DOHH2 (cell line): ENCODE data around the gene FAM174A.

Source experiments
- H3F3A ChIP-seq: fragments of 200-600 bp; sonication (generic), shearing (Covaris generic); 2 replicates; pipeline ENCODE4 v1.6.0; 2016; ENCODE audit warnings: antibody characterized with exemption, mild to moderate bottlenecking; ENCODE audit not compliant: control insufficient read depth, insufficient read depth
- H3K27ac ChIP-seq: fragments of 200-600 bp; sonication (generic); 2 replicates; pipeline ENCODE4 v1.5.1; 2014; ENCODE audit warnings: low read depth, mild to moderate bottlenecking, low read length, moderate library complexity
- H3K27me3 ChIP-seq: fragments of 200-600 bp; sonication (generic); 2 replicates; pipeline ENCODE4 v1.6.1; 2014; ENCODE audit warnings: mild to moderate bottlenecking, low read length, mixed read lengths; ENCODE audit not compliant: control insufficient read depth
- H3K36me3 ChIP-seq: fragments of 200-600 bp; sonication (generic); 2 replicates; pipeline ENCODE4 v1.6.1; 2014; ENCODE audit warnings: mild to moderate bottlenecking, low read length, moderate library complexity, mixed read lengths; ENCODE audit not compliant: control insufficient read depth
- H3K4me1 ChIP-seq: fragments of 200-600 bp; sonication (generic); 2 replicates; pipeline ENCODE4 v1.6.1; 2014; ENCODE audit warnings: mild to moderate bottlenecking, low read length, mixed read lengths; ENCODE audit not compliant: control insufficient read depth
- H3K4me2 ChIP-seq: fragments of 200-600 bp; sonication (generic); 2 replicates; pipeline ENCODE4 v1.6.0; 2014; ENCODE audit warnings: mild to moderate bottlenecking, low read length, moderate library complexity
- H3K4me3 ChIP-seq: fragments of 200-600 bp; sonication (generic); 2 replicates; pipeline ENCODE4 v1.5.1; 2014; ENCODE audit warnings: mild to moderate bottlenecking, low read length, mixed read lengths
- H3K79me2 ChIP-seq: fragments of 200-600 bp; sonication (generic); 2 replicates; pipeline ENCODE4 v1.6.1; 2014; ENCODE audit warnings: mild to moderate bottlenecking, low read length, mixed read lengths; ENCODE audit not compliant: control insufficient read depth
- H3K9me2 ChIP-seq: fragments of 200-600 bp; sonication (generic); replicated peaks from 2 replicates; pipeline ENCODE4 v1.6.1; 2014; ENCODE audit warnings: mild to moderate bottlenecking, low read length, mixed read lengths; ENCODE audit not compliant: control insufficient read depth
- H3K9me3 ChIP-seq: fragments of 200-600 bp; sonication (generic); 2 replicates; pipeline ENCODE4 v1.6.1; 2014; ENCODE audit warnings: antibody characterized with exemption, low read length, mixed read lengths; ENCODE audit not compliant: control insufficient read depth, insufficient read depth
- H4K20me1 ChIP-seq: fragments of 200-600 bp; sonication (generic); 2 replicates; pipeline ENCODE4 v1.6.0; 2014; ENCODE audit warnings: low read depth, mild to moderate bottlenecking, antibody characterized with exemption, low read length, moderate library complexity; ENCODE audit not compliant: control insufficient read depth, insufficient read depth
- EZH2phosphoT487 ChIP-seq: fragments of 200-600 bp; sonication (generic); IDR thresholded peaks from 2 replicates; pipeline ENCODE4 v1.6.1; 2017; ENCODE audit warnings: borderline replicate concordance, mild to moderate bottlenecking, antibody characterized with exemption, low read length, moderate library complexity, mixed read lengths
- TF ChIP-seq, protein P1 (sequence below): fragments of 200-600 bp; sonication (generic); IDR thresholded peaks from one replicate; pipeline ENCODE4 v1.5.1; 2014; ENCODE audit warnings: antibody characterized with exemption, mild to moderate bottlenecking, low read depth, low read length; ENCODE audit not compliant: poor library complexity, severe bottlenecking

Gene FAM174A

DNA sequence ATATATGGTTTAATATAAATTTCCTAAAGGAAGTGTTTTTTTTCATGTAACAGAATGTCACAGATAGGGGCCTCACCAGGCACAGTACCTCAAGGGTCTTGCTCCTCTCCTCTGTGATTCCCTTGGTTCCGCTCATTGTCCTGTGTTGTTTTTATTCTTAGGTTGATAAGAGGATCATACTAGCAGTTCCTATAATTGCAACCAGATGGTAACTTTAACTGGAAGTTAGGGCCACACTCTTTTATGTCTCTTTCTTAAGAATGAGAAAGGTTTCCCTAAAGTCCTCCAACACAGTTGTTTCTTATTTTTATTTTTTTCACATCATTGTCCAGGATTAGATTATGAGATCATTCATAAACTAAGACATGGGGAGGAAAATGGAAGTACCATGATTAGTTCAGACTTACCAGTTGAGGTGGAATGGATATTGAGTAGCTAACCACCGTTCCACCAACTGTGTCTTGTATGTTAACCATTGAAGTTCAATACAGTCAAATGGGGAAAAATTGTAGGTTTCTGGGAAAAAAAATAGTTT, 41.1 kb downstream of the FAM174A start:
- H3K27me3 ChIP-seq = no peaks in the 10 kb centered on the region
- H3K79me2 ChIP-seq = no peaks in the 10 kb centered on the region
- H3K36me3 ChIP-seq = no peaks in the 10 kb centered on the region
- no peak overlapping the region for H3K27ac ChIP-seq
- no peaks in the 10 kb centered on the region for H4K20me1 ChIP-seq
- H3K4me2 ChIP-seq = no peak overlapping the region
- no peaks in the 10 kb centered on the region for H3K4me1 ChIP-seq
- no peaks in the 10 kb centered on the region for H3F3A ChIP-seq
- H3K4me3 ChIP-seq = no peak overlapping the region
- TF ChIP-seq, protein P1, sequence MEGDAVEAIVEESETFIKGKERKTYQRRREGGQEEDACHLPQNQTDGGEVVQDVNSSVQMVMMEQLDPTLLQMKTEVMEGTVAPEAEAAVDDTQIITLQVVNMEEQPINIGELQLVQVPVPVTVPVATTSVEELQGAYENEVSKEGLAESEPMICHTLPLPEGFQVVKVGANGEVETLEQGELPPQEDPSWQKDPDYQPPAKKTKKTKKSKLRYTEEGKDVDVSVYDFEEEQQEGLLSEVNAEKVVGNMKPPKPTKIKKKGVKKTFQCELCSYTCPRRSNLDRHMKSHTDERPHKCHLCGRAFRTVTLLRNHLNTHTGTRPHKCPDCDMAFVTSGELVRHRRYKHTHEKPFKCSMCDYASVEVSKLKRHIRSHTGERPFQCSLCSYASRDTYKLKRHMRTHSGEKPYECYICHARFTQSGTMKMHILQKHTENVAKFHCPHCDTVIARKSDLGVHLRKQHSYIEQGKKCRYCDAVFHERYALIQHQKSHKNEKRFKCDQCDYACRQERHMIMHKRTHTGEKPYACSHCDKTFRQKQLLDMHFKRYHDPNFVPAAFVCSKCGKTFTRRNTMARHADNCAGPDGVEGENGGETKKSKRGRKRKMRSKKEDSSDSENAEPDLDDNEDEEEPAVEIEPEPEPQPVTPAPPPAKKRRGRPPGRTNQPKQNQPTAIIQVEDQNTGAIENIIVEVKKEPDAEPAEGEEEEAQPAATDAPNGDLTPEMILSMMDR = no peak
- no peak for TF ChIP-seq EZH2phosphoT487
- no peaks in the 10 kb centered on the region for H3K9me3 ChIP-seq
- H3K9me2 ChIP-seq = no peaks in the 10 kb centered on the region

DNA sequence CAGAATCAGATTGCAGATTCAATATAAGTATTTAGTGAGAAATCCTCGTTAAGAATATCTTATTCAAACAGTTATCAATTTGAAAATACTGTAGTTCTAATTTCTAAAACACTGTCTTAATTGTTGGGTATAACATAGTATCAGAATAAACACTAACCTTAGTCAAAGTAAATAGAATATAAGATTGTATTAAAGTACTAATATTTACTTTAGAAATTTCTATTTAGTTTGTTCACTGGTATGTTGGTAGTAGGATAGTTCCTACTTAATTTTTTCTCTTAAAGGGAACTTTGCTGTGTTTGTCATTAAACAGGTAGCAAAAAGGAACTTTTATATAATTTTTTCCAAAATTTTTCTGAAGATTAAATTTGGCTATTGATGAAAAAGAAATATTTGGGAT, 42.3 kb downstream of the FAM174A start:
- Histone ChIP-seq H3K9me3 (no peaks in the 10 kb centered on the region), H3F3A (no peaks in the 10 kb centered on the region), H3K4me2 (no peak overlapping the region), H3K27ac (no peak overlapping the region), H3K36me3 (no peaks in the 10 kb centered on the region), H3K9me2 (no peaks in the 10 kb centered on the region), H3K27me3 (no peaks in the 10 kb centered on the region), H3K4me1 (no peaks in the 10 kb centered on the region), H4K20me1 (no peaks in the 10 kb centered on the region), H3K4me3 (no peak overlapping the region), H3K79me2 (no peaks in the 10 kb centered on the region)
- TF ChIP-seq EZH2phosphoT487 = no peak
- TF ChIP-seq, protein P1 = no peak

DNA sequence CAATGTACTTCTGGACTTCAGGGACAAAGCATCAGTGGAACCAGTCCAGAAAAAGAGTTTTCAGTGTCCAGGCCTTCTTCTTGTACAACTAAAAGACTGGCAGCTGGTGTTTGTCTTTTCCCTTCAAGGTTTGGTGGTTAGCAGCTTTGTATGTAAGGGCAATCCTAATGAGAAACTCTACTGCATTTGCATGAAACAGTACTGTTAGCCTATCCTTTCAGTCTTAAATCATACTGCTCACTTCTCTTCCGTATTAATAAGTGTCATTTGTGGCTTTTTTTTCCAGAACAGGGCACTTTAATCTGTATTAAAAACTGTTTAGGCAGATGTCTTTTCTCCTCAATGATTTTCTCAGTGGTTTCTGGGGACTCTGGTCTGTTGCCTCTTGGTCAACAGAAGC, 48.9 kb downstream of the FAM174A start:
- Histone ChIP-seq H3K4me3 (no peak overlapping the region), H3K79me2 (no peaks in the 10 kb centered on the region), H3K36me3 (no peaks in the 10 kb centered on the region), H3K4me2 (no peak overlapping the region), H3F3A (no peaks in the 10 kb centered on the region), H4K20me1 (no peaks in the 10 kb centered on the region), H3K9me2 (no peaks in the 10 kb centered on the region), H3K9me3 (no peaks in the 10 kb centered on the region), H3K4me1 (no peaks in the 10 kb centered on the region), H3K27me3 (no peaks in the 10 kb centered on the region), H3K27ac (no peak overlapping the region)
- TF ChIP-seq, protein P1 = no peak
- no peak for TF ChIP-seq EZH2phosphoT487
